ENCODE results near the gene SCEL. TPM values are rescaled to one million over a fixed set of nuclear protein-coding genes. Genes with fewer than 3 reads are reported as not detected.

Gene SCEL
- total RNA-seq, 6 experiments from 2014 or later = not detected

- no peaks in the 10 kb centered on the region for H3K36me3 Mint-ChIP-seq (ENCODE audit: low read depth)
- H3K27me3 Mint-ChIP-seq (ENCODE audit: insufficient read depth) = peaks cover 2% of the 10 kb centered on the region; the same call in 1 of the 2 replicates
- no peak for DNase-seq
- H3K9me3 Mint-ChIP-seq = peaks cover 9% of the 10 kb centered on the region; the same call in 1 of the 2 replicates
- TF ChIP-seq CTCF (IDR thresholded peaks at IDR 0.05) = no peak
- no peak overlapping the region for H3K27ac Mint-ChIP-seq
- no peaks in the 10 kb centered on the region for H3K4me1 Mint-ChIP-seq (ENCODE audit: low read depth)
- no peak overlapping the region for H3K4me3 Mint-ChIP-seq
Measured at GRCh38 chr13:77545626-77546412, 10.3 kb downstream of the SCEL start.

GRCh38 chr13:77548095-77548494 lies 12.6 kb downstream of the SCEL start:
- no peaks in the 10 kb centered on the region for H3K4me1 Mint-ChIP-seq (ENCODE audit: low read depth)
- no peak for TF ChIP-seq CTCF (IDR thresholded peaks at IDR 0.05)
- no peak overlapping the region for H3K27ac Mint-ChIP-seq
- peaks cover 9% of the 10 kb centered on the region; the same call in 1 of the 2 replicates for H3K9me3 Mint-ChIP-seq
- H3K36me3 Mint-ChIP-seq (ENCODE audit: low read depth) = no peaks in the 10 kb centered on the region
- H3K4me3 Mint-ChIP-seq = no peak overlapping the region
- peaks cover 2% of the 10 kb centered on the region; the same call in 1 of the 2 replicates for H3K27me3 Mint-ChIP-seq (ENCODE audit: insufficient read depth)
- DNase-seq = no peak

GRCh38 chr13:77548594-77548993 lies 13.1 kb downstream of the SCEL start:
- no peak for TF ChIP-seq CTCF (IDR thresholded peaks at IDR 0.05)
- no peak overlapping the region for H3K4me3 Mint-ChIP-seq
- H3K9me3 Mint-ChIP-seq = peaks cover 9% of the 10 kb centered on the region; the same call in 1 of the 2 replicates
- no peaks in the 10 kb centered on the region for H3K36me3 Mint-ChIP-seq (ENCODE audit: low read depth)
- no peak overlapping the region for H3K27ac Mint-ChIP-seq
- no peaks in the 10 kb centered on the region for H3K4me1 Mint-ChIP-seq (ENCODE audit: low read depth)
- peaks cover 2% of the 10 kb centered on the region; the same call in 1 of the 2 replicates for H3K27me3 Mint-ChIP-seq (ENCODE audit: insufficient read depth)
- DNase-seq = no peak

- peaks cover 4% of the 10 kb centered on the region; the same call in 1 of the 2 replicates for H3K9me3 Mint-ChIP-seq
- H3K27me3 Mint-ChIP-seq (ENCODE audit: insufficient read depth) = no peaks in the 10 kb centered on the region
- H3K27ac Mint-ChIP-seq = no peak overlapping the region
- no peaks in the 10 kb centered on the region for H3K4me1 Mint-ChIP-seq (ENCODE audit: low read depth)
- no peak for TF ChIP-seq CTCF (IDR thresholded peaks at IDR 0.05)
- no peaks in the 10 kb centered on the region for H3K36me3 Mint-ChIP-seq (ENCODE audit: low read depth)
- DNase-seq = no peak
- no peak overlapping the region for H3K4me3 Mint-ChIP-seq
Measured at GRCh38 chr13:77554069-77554468, 18.6 kb downstream of the SCEL start.

GRCh38 chr13:77555246-77555645 lies 19.7 kb downstream of the SCEL start:
- DNase-seq = no peak
- H3K36me3 Mint-ChIP-seq (ENCODE audit: low read depth) = no peaks in the 10 kb centered on the region
- H3K27me3 Mint-ChIP-seq (ENCODE audit: insufficient read depth) = no peaks in the 10 kb centered on the region
- no peak overlapping the region for H3K4me3 Mint-ChIP-seq
- H3K27ac Mint-ChIP-seq = no peak overlapping the region
- TF ChIP-seq CTCF (IDR thresholded peaks at IDR 0.05) = no peak
- peaks cover 4% of the 10 kb centered on the region; the same call in 1 of the 2 replicates for H3K9me3 Mint-ChIP-seq
- no peaks in the 10 kb centered on the region for H3K4me1 Mint-ChIP-seq (ENCODE audit: low read depth)

All from HFFc6 (cell line).